ENCODE results near the gene GIPC1. TPM values are rescaled to one million over a fixed set of nuclear protein-coding genes. Genes with fewer than 3 reads are reported as not detected.

GIPC1 gene
- total and polyA plus RNA-seq, 9 of the 15 experiments (the other 6 are each of a cell fraction or from before 2014, with no cell fraction given), result 0.49 to 54.7 (median 24.8) TPM

- TF ChIP-seq E2F8 (IDR thresholded peaks at IDR 0.05; ENCODE audit: low read depth, partially characterized antibody) (no peak), CGGBP1 (CRISPR knock-in tag; IDR thresholded peaks at IDR 0.05) (no peak), TRIM24 (IDR thresholded peaks at IDR 0.05) (no peak), TCFL5 (CRISPR knock-in tag; conservative IDR thresholded peaks at IDR 0.05) (no peak), CBX8 (IDR thresholded peaks at IDR 0.05; ENCODE audit: borderline replicate concordance, extremely low read depth, low read depth, low read length, poor library complexity, severe bottlenecking) (no peak), HMBOX1 (IDR thresholded peaks at IDR 0.05) (no peak), POU5F1 (IDR thresholded peaks at IDR 0.05; ENCODE audit: borderline replicate concordance, low read depth, low read length, partially characterized antibody) (no peak), TBP (optimal IDR thresholded peaks at IDR 0.05; ENCODE audit: low read depth, low read length) (no peak), NR3C1 (CRISPR knock-in tag; IDR thresholded peaks at IDR 0.05) (no peak), TFAP4 (CRISPR knock-in tag; IDR thresholded peaks at IDR 0.05; ENCODE audit: borderline replicate concordance) (peak; percentile 41; the same call in 1 of the 2 replicates), RAD21 (CRISPR knock-in tag; conservative IDR thresholded peaks at IDR 0.05 in 1 of 2, IDR thresholded peaks at IDR 0.05 in 1 of 2) (no peak), ZNF143 (CRISPR knock-in tag; IDR thresholded peaks at IDR 0.05) (peak; percentile 67), TFE3 (CRISPR knock-in tag; IDR thresholded peaks at IDR 0.05) (no peak), NR4A1 (CRISPR knock-in tag; IDR thresholded peaks at IDR 0.05) (no peak), NR4A1 (tag; IDR thresholded peaks at IDR 0.05) (no peak), WHSC1 (IDR thresholded peaks at IDR 0.05; ENCODE audit: low read length) (no peak)
Measured at GRCh38 chr19:14497228-14497921, 1.4 kb upstream of the GIPC1 start (continued).

Measured in K562 (cell line).